Sigmoid colon (tissue), 7 donors: Measurements from ENCODE around the gene MGAT3. TPM values are rescaled to one million over a fixed set of nuclear protein-coding genes. Genes with fewer than 3 reads are reported as not detected.

ENCODE experiments used
- DNase-seq: peaks from one replicate; pipeline ENCODE4 v3.0.0-alpha.2; 2019
- H3K27ac ChIP-seq, 4 donors: fragments of 200-600 bp; sonication (generic); one replicate each; pipeline ENCODE4 v1.5.1; 2016 to 2019; ENCODE audit warnings: mild to moderate bottlenecking in 1 of 4
- H3K27me3 ChIP-seq, 3 donors: fragments of 200-600 bp; sonication (generic); one replicate each; pipeline ENCODE4 v1.5.1; 2019; ENCODE audit warnings: mild to moderate bottlenecking in 1 of 3
- H3K36me3 ChIP-seq, 4 donors: fragments of 200-600 bp; sonication (generic); one replicate each; pipeline ENCODE4 v1.5.1; 2016 to 2019
- H3K4me1 ChIP-seq, 4 donors: fragments of 200-600 bp; sonication (generic); one replicate each; pipeline ENCODE4 v1.5.1; 2017 to 2019
- H3K4me3 ChIP-seq, 4 donors: fragments of 200-600 bp; sonication (generic); one replicate each; pipeline ENCODE4 v1.5.1; 2017 to 2019; ENCODE audit warnings: mild to moderate bottlenecking in 2 of 4, moderate library complexity in 1 of 4
- H3K9me3 ChIP-seq, 4 donors: fragments of 200-600 bp in 3 of 4; sonication (generic) in 3 of 4; one replicate each; pipeline versions ENCODE4 v1.5.1 to v1.6.1; 2013 to 2019
- CTCF ChIP-seq, 4 experiments: fragments of 450-650 bp in 3 of 4; fragments of 200-600 bp in 1 of 4; IDR thresholded peaks; one replicate each; pipeline ENCODE4 v1.5.1; 2016 to 2019; ENCODE audit warnings: antibody characterized with exemption in 4 of 4, mild to moderate bottlenecking in 3 of 4, moderate library complexity in 2 of 4
- EP300 ChIP-seq, 4 donors: sonication (generic); formaldehyde crosslinking; IDR thresholded peaks; one replicate each; pipeline ENCODE4 v1.6.1; 2017; ENCODE audit warnings: antibody characterized with exemption in 4 of 4
- POLR2A ChIP-seq, 2 donors: fragments of 450-650 bp; IDR thresholded peaks; one replicate each; pipeline ENCODE4 v1.6.1; 2016; ENCODE audit warnings: antibody characterized with exemption in 2 of 2, mild to moderate bottlenecking in 2 of 2, moderate library complexity in 2 of 2
- POLR2AphosphoS5 ChIP-seq, 4 donors: sonication (generic); formaldehyde crosslinking; IDR thresholded peaks; one replicate each; pipeline ENCODE4 v1.6.1; 2017; ENCODE audit warnings: antibody characterized with exemption in 4 of 4
- WGBS, 2 donors: extraction: QIAGEN DNeasy Blood & Tissue Kit; methylation state at CpG; one replicate each; pipeline ENCODE4 v1.1.7; 2013; 5-methylcytosine and 5-hydroxymethylcytosine counted together
- intact Hi-C: fragments of 100-400 bp; cut with DNase I; formaldehyde crosslinking; loops from one replicate; pipeline ENCODE4 v1.15.1; 2023
- polyA plus RNA-seq, 3 donors: library from polyadenylated mRNA; stranded (reverse); fragments of 200-250 nt; gene quantifications; one replicate each; pipeline ENCODE4 v1.2.3, GENCODE V29; 2013
- total RNA-seq, 4 donors: library from RNA; depleted of rRNA; stranded (reverse); fragments of >200 nt; gene quantifications; one replicate each; pipeline ENCODE4 v1.1.0, GENCODE V29; 2016
- donor health status: healthy with polysubstance abuse.
- donor health status: Bipolar disorder and iron deficiency.
- donor health status: healthy.

MGAT3 gene
- total and polyA plus RNA-seq, 7 donors = 0.60 to 8.1 (median 1.1) TPM

- Histone ChIP-seq H3K4me1 (peaks cover 3 to 93% (median 86%) of the 10 kb centered on the region in 4 donors), H3K27me3 (no peaks in the 10 kb centered on the region), H3K4me3 (no peak overlapping the region), H3K36me3 (peaks cover 21 to 47% (median 25%) of the 10 kb centered on the region in 4 donors), H3K27ac (peak overlapping the region; percentile 38 to 99 (median 86)), H3K9me3 (no peaks in the 10 kb centered on the region)
- intact Hi-C loops = loop anchor here (5.0 kb wide), 2 partner anchors 129 to 209 kb away; partner anchors contain the start of genes RPL3 and TAB1
- DNase-seq = no peak
- TF ChIP-seq POLR2A (IDR thresholded peaks at IDR 0.05) (no peak), EP300 (IDR thresholded peaks at IDR 0.05) (no peak), POLR2AphosphoS5 (IDR thresholded peaks at IDR 0.05) (no peak), CTCF (IDR thresholded peaks at IDR 0.05) (no peak)
- WGBS, 2 donors = 54 to 78% methylated on average over 4 of the region's 4 CpGs
These were observed 69.9 kb downstream of the MGAT3 start for GRCh38 chr22:39526736-39527171.

- intact Hi-C loops = loop anchor here (5.0 kb wide), 2 partner anchors 130 to 210 kb away; partner anchors contain the start of genes RPL3 and TAB1
- peaks cover 3 to 89% (median 84%) of the 10 kb centered on the region in 4 donors for H3K4me1 ChIP-seq
- H3K27me3 ChIP-seq = no peaks in the 10 kb centered on the region
- DNase-seq = no peak
- no peaks in the 10 kb centered on the region for H3K9me3 ChIP-seq
- TF ChIP-seq POLR2AphosphoS5 (IDR thresholded peaks at IDR 0.05) = no peak
- H3K4me3 ChIP-seq = no peak overlapping the region
- H3K27ac ChIP-seq = peak overlapping the region; percentile 68 to 99 (median 86)
- 18 to 60% methylated on average over 6 of the region's 6 CpGs for WGBS, 2 donors
- H3K36me3 ChIP-seq = peaks cover 16 to 39% (median 17%) of the 10 kb centered on the region in 4 donors
These were observed 70.7 kb downstream of the MGAT3 start for GRCh38 chr22:39527481-39527961.

GRCh38 chr22:39528080-39528661 lies 71.4 kb downstream of the MGAT3 start:
- H3K36me3 ChIP-seq = peaks cover 13 to 33% (median 14%) of the 10 kb centered on the region in 4 donors
- DNase-seq = no peak
- H3K9me3 ChIP-seq = no peaks in the 10 kb centered on the region
- no peaks in the 10 kb centered on the region for H3K27me3 ChIP-seq
- H3K4me1 ChIP-seq = peaks cover 3 to 84% (median 77%) of the 10 kb centered on the region in 4 donors
- H3K4me3 ChIP-seq = no peak overlapping the region
- no peak for TF ChIP-seq POLR2A (IDR thresholded peaks at IDR 0.05)
- no peak for TF ChIP-seq POLR2AphosphoS5 (IDR thresholded peaks at IDR 0.05)
- TF ChIP-seq EP300 (IDR thresholded peaks at IDR 0.05) = no peak
- TF ChIP-seq CTCF (IDR thresholded peaks at IDR 0.05) = no peak
- peak overlapping the region; percentile 68 to 99 (median 86) for H3K27ac ChIP-seq
- WGBS, 2 donors = 28 to 64% methylated on average over 12 of the region's 12 CpGs
- intact Hi-C loops = loop anchor here (2.0 to 5.0 kb wide), 3 partner anchors 33 to 211 kb away; partner anchors contain the start of genes RPL3 and TAB1

GRCh38 chr22:39528681-39529486 lies 72.1 kb downstream of the MGAT3 start:
- Histone ChIP-seq H3K27me3 (no peaks in the 10 kb centered on the region), H3K4me1 (peaks cover 3 to 80% (median 70%) of the 10 kb centered on the region in 4 donors), H3K27ac (peak overlapping the region; percentile 68 to 99 (median 86)), H3K9me3 (no peaks in the 10 kb centered on the region), H3K4me3 (peak overlapping the region; percentile 6 to 31 (median 12)), H3K36me3 (peaks cover 10 to 31% (median 13%) of the 10 kb centered on the region in 4 donors)
- DNase-seq = peak; percentile 96
- 7 to 27% methylated on average over 32 of the region's 32 CpGs for WGBS, 2 donors
- intact Hi-C loops = loop anchor here (2.0 to 5.0 kb wide), 3 partner anchors 34 to 212 kb away; partner anchors contain the start of genes RPL3 and TAB1
- peak in 3 of 4 donors; percentile 59 to 77 (median 63) for TF ChIP-seq POLR2AphosphoS5 (IDR thresholded peaks at IDR 0.05)
- peak; percentile 95 to 98 (median 97) for TF ChIP-seq CTCF (IDR thresholded peaks at IDR 0.05)
- TF ChIP-seq EP300 (IDR thresholded peaks at IDR 0.05) = no peak
